OCI-LY1 (cell line): ENCODE results near the gene HCK.

Experiments
- CTCF ChIP-seq: fragments of 200-600 bp; sonication (generic), shearing (Covaris generic); IDR thresholded peaks from 2 replicates; pipeline ENCODE4 v1.5.1; 2017; ENCODE audit warnings: mild to moderate bottlenecking, antibody characterized with exemption, low read length, moderate library complexity, mixed read lengths
- EZH2 ChIP-seq: fragments of 200-600 bp; sonication (generic), shearing (Covaris generic); IDR thresholded peaks from 2 replicates; pipeline ENCODE4 v1.8.0; 2017; ENCODE audit warnings: borderline replicate concordance, mixed run types, mild to moderate bottlenecking, antibody characterized with exemption, low read length, moderate library complexity, mixed read lengths

GRCh38 chr20:32132911-32133549, 81.0 kb downstream of the HCK start:
- TF ChIP-seq EZH2 (no peak), CTCF (no peak)
